Nephron (organoid): Measurements from ENCODE around the gene ROS1.

ENCODE experiments used
- H3K27ac Mint-ChIP-seq, 3 experiments: 2 replicates each; pipeline ENCODE4 v1.8.0; 2020; ENCODE audit warnings: mixed read lengths in 3 of 3, mild to moderate bottlenecking in 2 of 3, moderate library complexity in 1 of 3
- H3K27me3 Mint-ChIP-seq: 2 replicates; pipeline ENCODE4 v1.8.0; 2021; ENCODE audit warnings: low read depth, mild to moderate bottlenecking, moderate library complexity, mixed read lengths
- H3K36me3 Mint-ChIP-seq: 2 replicates; pipeline ENCODE4 v1.8.0; 2020; ENCODE audit warnings: low read depth, mixed read lengths
- H3K4me1 Mint-ChIP-seq: 2 replicates; pipeline ENCODE4 v1.8.0; 2020; ENCODE audit warnings: mixed read lengths
- H3K4me3 Mint-ChIP-seq, 3 experiments: 2 replicates each; pipeline ENCODE4 v1.8.0; 2020; ENCODE audit warnings: mild to moderate bottlenecking in 3 of 3, mixed read lengths in 3 of 3, moderate library complexity in 2 of 3
- H3K9me3 Mint-ChIP-seq: 2 replicates; pipeline ENCODE4 v1.8.0; 2020; ENCODE audit warnings: mixed read lengths
- TF ChIP-seq, protein P1 (sequence below), 3 experiments: fragments of 200-600 bp; sonication (generic); IDR thresholded peaks; one replicate each; pipeline ENCODE4 v1.5.0; 2021; ENCODE audit warnings: antibody characterized with exemption in 3 of 3; ENCODE audit not compliant: unreplicated experiment in 3 of 3

Gene ROS1

DNA sequence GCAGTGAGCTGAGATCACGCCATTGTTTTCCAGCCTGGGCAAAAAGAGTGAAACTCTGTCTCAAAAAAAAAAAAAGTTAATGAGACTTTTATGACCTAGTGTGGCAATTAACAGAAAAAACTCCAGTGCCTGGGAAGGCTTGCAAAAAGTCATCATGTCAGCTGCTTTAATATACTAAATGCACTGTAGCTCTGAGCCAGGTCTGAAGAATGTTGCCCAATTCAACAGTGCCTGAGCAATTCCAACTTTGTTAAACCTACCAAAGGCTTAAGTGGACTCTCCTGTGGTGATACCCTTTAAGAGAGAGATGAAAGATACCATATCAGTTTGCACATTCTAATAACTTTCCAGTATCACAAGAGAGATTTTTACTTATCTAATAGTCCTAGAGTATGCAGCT is 6.5 kb upstream of the ROS1 start:
- TF ChIP-seq, protein P1, sequence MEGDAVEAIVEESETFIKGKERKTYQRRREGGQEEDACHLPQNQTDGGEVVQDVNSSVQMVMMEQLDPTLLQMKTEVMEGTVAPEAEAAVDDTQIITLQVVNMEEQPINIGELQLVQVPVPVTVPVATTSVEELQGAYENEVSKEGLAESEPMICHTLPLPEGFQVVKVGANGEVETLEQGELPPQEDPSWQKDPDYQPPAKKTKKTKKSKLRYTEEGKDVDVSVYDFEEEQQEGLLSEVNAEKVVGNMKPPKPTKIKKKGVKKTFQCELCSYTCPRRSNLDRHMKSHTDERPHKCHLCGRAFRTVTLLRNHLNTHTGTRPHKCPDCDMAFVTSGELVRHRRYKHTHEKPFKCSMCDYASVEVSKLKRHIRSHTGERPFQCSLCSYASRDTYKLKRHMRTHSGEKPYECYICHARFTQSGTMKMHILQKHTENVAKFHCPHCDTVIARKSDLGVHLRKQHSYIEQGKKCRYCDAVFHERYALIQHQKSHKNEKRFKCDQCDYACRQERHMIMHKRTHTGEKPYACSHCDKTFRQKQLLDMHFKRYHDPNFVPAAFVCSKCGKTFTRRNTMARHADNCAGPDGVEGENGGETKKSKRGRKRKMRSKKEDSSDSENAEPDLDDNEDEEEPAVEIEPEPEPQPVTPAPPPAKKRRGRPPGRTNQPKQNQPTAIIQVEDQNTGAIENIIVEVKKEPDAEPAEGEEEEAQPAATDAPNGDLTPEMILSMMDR (IDR thresholded peaks at IDR 0.05; ENCODE audit: unreplicated experiment in 3 of 3), result no peak
- H3K9me3 Mint-ChIP-seq, result peaks cover 2% of the 10 kb centered on the region
- no peak overlapping the region for H3K4me3 Mint-ChIP-seq
- H3K4me1 Mint-ChIP-seq, result no peaks in the 10 kb centered on the region
- H3K36me3 Mint-ChIP-seq, result no peaks in the 10 kb centered on the region
- no peak overlapping the region for H3K27ac Mint-ChIP-seq
- no peaks in the 10 kb centered on the region for H3K27me3 Mint-ChIP-seq

DNA sequence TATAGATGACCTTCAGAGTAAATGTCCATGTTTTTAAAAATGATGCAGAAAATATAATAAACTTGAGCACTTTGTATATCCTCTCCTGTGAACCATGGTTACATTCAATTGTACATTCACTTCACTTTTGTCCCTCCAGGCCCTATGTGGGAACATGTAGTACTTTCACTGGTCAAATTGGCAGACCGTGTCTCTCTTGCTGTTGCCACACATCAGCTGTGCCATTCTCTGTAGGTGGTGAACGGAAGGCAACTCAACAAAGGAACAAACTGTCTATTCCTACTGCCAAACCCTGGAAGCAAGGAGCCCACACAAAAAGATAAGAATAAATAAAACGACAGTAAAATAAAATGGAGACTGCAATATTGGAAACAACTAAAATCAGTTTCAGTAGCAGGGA is 2.0 kb downstream of the ROS1 start:
- TF ChIP-seq, protein P1 (IDR thresholded peaks at IDR 0.05; ENCODE audit: unreplicated experiment in 3 of 3), result no peak
- Mint-ChIP-seq H3K4me3 (no peak overlapping the region), H3K27ac (no peak overlapping the region)

DNA sequence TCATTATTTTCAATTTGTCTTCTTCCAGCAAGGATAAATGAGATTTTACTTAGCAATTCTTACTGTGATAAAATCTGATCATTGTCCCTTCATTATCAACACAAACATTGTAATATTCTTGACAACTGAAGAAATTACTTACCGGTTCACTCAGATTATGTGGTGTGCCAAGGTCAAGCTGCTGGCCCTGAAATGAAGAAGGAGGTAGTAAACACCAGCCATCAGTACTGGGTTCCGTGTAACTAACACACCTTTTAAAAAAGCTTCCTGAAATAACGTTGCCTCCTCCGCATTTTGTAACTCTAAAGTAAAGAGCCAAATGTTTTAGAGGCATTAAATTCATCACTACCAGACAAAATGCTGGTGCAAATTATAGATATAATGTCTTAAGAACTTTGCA is 7.4 kb downstream of the ROS1 start:
- no peak overlapping the region for H3K27ac Mint-ChIP-seq
- H3K36me3 Mint-ChIP-seq, result no peaks in the 10 kb centered on the region
- H3K4me1 Mint-ChIP-seq, result no peaks in the 10 kb centered on the region
- no peaks in the 10 kb centered on the region for H3K9me3 Mint-ChIP-seq
- no peaks in the 10 kb centered on the region for H3K27me3 Mint-ChIP-seq
- H3K4me3 Mint-ChIP-seq, result no peak overlapping the region
- TF ChIP-seq, protein P1 (IDR thresholded peaks at IDR 0.05; ENCODE audit: unreplicated experiment in 3 of 3), result no peak

More for the DNA sequence above, 2.0 kb downstream of the ROS1 start:
- no peaks in the 10 kb centered on the region for H3K36me3 Mint-ChIP-seq
- H3K27me3 Mint-ChIP-seq, result no peaks in the 10 kb centered on the region
- no peaks in the 10 kb centered on the region for H3K4me1 Mint-ChIP-seq
- H3K9me3 Mint-ChIP-seq, result no peaks in the 10 kb centered on the region

DNA sequence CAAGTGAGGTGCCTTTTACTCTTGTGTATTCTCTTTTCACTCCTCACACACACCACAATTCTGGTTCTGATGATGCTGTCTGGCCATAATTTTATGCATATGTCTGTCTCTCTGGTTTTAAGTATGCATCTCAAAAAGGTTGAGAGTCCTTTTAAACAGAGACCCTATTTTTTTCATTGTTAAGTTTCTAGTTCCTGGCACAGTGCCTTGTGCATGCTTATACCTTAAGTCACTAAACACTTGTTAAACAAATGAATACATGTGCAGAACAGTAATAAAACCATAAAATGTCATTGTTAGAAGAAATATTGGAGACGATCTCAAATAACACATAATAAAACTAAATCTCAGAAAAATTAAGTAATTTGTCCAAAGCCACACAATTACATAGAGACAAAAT is 7.9 kb downstream of the ROS1 start:
- H3K27ac Mint-ChIP-seq, result no peak overlapping the region
- TF ChIP-seq, protein P1 (IDR thresholded peaks at IDR 0.05; ENCODE audit: unreplicated experiment in 3 of 3), result no peak
- H3K4me3 Mint-ChIP-seq, result no peak overlapping the region
- no peaks in the 10 kb centered on the region for H3K27me3 Mint-ChIP-seq
- H3K36me3 Mint-ChIP-seq, result no peaks in the 10 kb centered on the region
- H3K4me1 Mint-ChIP-seq, result no peaks in the 10 kb centered on the region
- H3K9me3 Mint-ChIP-seq, result no peaks in the 10 kb centered on the region

DNA sequence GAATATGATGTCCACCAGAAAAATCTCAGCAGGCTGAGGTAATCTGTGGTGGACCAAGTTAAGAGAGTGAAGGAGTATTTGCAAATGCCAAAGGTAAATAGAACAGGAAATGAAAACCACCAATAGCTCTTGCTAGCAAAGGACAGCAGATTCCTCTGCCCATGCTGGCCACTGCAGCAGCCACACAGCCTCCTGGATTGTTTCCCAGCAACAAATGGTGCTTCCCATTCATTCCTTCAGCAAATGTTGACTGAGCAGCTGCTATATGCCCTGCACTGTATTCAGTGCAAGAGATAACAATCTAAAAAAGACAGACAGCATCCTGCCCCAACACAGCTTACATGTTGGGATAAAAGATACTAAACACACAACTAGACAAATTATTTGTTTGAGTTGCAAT is 11.0 kb downstream of the ROS1 start:
- Mint-ChIP-seq H3K4me1 (no peaks in the 10 kb centered on the region), H3K4me3 (no peak overlapping the region), H3K27ac (no peak overlapping the region), H3K36me3 (no peaks in the 10 kb centered on the region), H3K9me3 (no peaks in the 10 kb centered on the region), H3K27me3 (no peaks in the 10 kb centered on the region)
- TF ChIP-seq, protein P1 (IDR thresholded peaks at IDR 0.05; ENCODE audit: unreplicated experiment in 3 of 3), result no peak

DNA sequence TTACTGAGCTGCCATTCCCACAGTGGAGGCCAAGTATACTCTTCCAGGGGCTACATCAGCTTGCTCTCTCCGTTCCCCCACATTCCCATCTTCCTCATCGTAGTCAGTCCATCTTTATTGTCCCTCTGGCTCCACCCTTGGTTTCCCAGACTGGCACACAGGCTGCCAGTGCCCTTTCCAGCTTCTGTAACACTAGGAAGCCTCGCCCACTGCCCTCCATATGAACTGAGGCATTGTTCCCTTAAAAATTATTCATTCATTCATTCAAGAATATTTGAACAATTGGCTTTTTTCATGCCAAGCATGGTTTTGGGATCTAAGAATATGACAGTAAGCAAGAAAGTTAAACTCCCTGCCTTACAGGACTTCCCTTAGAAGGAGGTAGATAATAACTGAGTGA is 14.3 kb downstream of the ROS1 start:
- Mint-ChIP-seq H3K27me3 (peaks cover 3% of the 10 kb centered on the region), H3K4me1 (no peaks in the 10 kb centered on the region), H3K27ac (no peak overlapping the region), H3K4me3 (no peak overlapping the region), H3K9me3 (no peaks in the 10 kb centered on the region), H3K36me3 (no peaks in the 10 kb centered on the region)
- TF ChIP-seq, protein P1 (IDR thresholded peaks at IDR 0.05; ENCODE audit: unreplicated experiment in 3 of 3), result no peak
